GM19463 (cell line): ENCODE measurements around the gene SND1.
A peak's percentile ranks its signal among the peaks of the same experiment; 100 is the strongest.

ENCODE experiments used
- ATAC-seq: cut with Tn5 transposase; IDR thresholded peaks from one replicate; pipeline ENCODE4 v1.9.1; 2021; ENCODE audit warnings: mild to moderate bottlenecking, moderate library complexity; ENCODE audit not compliant: unreplicated experiment

The SND1 gene

DNA sequence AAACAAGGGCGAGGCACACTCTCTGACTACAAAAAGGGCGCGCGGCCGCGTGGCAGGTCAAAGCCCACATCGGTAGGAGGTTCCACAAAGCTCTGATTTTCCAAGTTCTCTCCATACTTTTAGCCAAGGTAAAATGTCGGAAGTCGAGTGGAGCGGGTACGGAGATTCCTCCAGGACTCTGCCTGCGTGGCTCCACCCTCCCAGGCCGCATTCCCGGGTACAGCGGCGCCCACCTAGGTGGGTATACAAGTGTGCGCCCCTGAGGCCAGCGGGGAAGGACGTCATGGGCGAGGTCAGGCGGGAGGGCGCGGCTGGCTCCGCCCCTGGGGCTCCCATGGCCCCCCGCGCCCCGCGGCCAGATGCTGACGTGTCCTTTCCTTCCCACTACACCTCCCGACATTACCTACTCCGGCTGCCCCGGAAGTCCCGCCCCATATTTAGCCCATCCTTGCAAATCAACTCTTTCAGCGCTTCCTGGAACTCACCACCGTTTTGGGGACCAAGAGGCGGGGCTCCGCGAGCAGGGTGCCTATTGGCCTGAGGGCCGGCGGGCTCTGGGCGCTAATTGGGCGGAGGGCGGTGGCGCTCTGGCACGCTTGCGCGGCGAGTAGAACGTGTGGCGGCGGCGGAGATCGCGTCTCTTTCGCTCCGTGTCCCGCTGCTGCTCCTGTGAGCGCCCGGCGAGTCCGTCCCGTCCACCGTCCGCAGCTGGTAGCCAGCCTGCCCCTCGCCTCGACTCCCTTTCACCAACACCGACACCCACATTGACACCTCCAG lies at the start of gene SND1:
SND1 (plus strand) TSS at position 639 of the 777 bp plus-strand sequence. CDS start 180 bp downstream, outside the sequence.
- ATAC-seq: peak; percentile 88

DNA sequence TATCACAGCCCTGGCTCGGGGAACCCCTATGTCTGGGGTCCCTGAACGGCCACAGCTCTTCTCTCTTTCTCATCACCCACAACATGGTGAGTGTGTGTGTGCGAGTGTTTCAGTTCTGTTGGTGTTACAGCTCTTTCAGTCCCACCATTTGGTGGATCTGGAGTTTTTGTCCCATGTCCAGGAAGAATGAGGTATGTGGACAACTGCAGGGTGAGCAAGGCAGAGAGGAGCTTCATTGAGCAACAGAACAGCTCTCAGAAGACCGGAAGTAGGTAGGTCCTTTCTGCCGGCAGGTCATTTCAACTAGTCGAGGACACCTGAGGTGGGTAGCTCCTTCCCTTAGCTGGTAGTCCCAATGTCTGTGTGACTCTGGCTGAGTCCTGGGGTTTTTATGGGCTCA lies 43.5 kb upstream of the SND1 start:
- no peak for ATAC-seq

DNA sequence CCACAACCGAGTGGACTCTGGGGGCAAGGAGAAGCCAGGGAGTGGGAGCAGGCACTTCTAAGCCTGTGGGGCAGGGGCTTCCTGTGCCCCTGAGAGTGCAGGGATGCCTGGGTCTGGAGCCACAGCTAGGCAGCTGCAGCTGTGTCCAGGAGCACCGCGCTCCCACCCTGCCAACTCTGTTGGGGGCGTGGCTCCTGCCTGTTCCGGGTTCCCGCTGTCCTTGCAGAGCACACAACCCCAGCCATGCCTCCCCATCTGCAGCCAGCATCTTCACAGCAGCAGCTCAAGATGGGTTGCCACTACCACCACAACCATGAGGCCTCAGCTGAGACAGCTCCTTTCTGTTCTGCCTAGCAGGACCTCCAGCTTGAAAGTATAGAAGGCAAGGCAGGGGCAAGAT lies 42.7 kb upstream of the SND1 start:
- no peak for ATAC-seq

DNA sequence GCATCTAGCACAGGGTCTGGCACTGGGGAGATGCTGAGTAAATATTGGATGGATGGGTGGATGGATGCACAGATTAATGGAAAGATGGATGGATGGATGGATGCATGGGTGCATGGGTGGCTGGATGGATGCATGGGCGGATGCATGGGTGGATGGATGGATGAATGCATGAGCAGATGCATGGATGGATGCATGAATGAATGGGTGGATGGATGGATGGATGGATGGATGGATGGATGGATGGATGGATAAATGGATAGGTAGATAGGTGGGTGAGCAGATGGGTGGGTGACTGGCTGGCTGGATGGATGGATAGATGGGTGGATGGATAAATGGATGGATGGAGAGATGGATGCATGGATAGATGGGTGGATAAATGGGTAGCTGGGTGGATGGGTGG lies 39.7 kb upstream of the SND1 start:
- ATAC-seq: no peak

DNA sequence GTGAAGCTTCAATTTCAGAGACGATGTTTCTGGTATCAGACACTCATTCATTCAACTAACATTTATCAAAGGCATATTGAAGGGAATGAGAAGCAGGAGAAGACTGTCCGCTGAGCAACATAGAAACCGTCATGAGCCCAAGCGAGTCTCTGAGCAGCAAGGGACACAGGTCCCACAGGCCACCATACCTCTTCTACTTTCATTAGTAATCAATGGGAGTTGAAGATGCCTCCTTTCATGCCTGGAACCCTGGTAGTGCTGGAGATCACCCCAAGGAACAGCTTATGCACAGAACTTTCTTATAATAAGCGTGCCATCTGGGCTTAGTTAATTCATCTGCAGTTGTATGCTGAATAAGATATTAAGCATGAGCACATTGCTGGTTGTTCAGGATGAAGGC lies 35.3 kb upstream of the SND1 start:
- ATAC-seq: no peak

DNA sequence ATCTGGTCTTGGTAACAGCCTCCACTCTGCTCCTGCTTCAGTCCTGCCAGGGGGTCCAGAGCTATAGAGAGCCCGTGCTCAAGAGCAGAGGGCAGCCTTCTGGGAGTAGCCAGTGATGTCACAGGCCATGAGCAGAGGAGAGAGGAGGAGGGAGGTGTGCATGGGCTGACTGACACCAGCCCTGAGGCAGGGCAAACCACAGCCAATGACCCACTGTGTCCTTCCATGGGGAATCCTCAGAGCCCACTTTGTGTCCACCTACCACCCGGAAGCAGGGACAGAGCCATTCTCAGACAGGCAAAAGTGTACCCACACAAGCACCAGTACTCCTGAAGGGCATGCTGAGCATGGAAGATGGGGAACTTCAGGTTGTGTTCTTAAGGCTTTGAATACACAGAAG lies 34.0 kb upstream of the SND1 start, which contains the start of gene PAX4:
PAX4 (minus strand) TSS at position 101 of the 400 bp plus-strand sequence. CDS start 2,214 bp downstream, outside the sequence.
- ATAC-seq: no peak

DNA sequence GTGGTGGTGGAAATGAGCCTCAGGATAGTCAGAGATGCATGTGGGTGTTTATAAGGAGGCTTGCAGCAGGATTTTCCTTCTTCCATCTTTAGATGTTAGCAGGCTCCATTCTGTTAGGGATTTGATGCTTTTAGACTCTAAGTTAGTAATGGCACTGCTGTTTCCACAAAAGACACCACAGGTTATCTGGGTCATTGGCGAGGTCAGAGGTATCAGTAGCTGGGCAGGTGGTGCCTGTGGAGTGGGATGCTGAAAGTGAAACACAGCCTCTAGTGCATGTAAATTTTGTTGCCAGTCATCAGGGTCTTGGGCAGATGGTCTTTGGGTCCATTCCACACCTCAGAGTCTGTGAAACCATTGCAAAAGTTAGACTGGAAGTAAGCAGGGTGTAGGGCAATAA lies 33.2 kb upstream of the SND1 start:
- no peak for ATAC-seq

DNA sequence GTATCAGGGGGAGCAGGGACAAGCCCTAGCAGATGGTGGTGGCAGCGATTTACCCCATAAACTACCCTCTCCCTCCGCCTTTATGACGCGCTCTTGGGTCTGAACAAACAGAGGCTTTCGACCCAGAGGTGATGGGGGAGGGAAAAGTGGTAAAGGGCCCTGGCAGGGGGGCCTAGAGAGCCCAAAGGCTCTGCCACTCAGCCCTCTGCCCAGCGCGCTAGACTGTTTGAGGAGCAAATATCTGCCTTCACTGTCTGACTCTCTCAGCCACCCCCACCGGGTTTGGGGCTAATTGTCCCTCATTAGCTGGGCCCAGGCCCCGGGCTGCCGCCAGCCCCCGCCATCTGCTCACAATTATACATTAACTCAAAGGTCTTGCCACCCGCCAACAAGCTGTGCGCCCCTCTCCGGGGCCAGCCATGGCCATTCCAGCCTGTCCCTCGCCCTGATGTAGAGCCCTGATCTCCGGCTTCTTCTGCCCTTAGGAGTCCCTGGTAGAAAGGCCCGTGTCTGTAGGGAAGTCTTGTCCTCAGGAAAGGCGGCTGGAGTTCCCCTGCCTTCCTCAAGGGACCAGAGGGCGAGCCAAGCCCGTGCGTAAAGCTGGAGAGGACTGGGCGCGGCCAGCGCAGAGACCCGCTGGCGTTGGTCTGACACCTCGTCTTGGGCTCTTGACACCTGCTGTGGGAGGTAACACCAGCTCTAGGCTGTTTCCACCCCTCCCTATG lies 32.2 kb upstream of the SND1 start:
- ATAC-seq: peak; percentile 46

DNA sequence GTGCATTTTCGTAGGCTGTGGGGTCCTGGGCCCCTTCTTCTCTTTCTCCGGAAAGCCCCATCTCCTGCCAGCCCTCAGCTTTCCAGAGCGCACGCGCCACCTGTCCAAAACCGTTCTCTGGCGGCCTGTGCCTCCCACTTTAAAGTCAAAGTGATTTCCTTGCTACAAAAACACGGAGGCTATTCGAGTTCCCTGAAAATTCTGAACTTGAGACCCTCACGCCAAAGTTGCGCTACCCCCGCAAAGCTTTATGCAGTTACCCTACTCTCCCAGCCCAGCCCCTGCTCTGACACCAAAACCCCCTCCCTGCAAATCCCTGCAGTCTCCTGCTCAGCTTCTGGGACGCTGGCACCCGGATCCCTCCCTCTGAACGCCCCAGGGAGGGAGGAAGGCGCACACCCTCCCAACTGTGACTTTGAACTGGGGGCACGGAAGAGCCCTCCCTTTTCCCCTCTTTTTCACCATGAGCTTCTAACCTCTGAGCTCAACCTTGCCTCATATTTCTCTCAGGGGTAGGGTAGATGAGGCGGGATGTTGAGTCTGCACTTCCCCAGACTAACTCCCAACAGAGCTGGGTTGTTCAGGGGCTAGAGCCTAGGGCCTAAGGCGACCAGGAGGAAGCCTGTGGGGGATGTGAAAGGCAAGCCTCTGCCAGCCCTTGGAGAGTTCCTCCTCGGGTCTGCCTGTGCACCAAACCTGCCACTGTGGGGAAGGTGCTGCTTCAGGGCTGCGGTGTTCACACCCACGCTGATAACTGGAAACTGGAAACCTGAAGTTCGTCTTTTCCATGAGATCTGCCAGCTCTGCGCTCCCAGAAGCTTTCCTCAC lies 31.4 kb upstream of the SND1 start:
- ATAC-seq: no peak

DNA sequence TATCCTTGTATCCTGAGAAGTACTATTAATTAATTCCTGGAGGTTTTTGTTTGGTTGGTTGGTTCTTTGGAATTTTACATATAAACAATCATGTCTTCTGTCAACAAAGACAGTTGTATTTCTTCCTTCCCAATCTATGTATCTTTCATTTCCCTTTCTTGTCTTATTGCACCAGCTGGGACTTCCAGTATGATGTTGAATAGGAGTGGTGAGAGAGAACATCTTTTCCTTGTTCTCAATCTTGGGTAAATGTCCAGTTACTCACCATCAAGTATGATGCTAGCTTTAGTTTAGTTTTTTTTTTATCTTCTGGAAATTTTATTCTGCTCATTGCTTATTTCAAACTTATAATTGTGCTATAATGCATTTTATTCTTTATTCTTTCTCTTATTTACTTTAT lies 26.7 kb upstream of the SND1 start:
- no peak for ATAC-seq

DNA sequence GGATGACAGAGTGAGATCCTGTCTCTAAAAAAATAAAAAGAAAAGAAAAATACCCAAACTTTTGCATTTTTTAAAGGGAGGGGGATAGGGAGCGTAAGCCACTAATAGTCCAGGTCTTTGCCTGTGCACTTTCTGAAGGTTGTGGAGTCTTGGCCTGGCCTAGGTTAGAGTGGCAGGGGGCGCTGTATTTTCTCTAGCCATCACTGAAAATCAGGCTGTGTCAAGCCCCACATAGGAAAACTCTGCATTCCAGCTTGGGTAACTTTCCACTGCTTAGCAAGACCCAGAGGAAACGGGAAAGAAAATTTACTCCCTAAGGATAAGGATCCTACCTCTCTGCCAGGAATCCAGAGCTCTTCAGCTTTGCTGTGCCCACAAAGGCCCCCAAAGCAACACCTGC lies 23.5 kb upstream of the SND1 start:
- no peak for ATAC-seq

DNA sequence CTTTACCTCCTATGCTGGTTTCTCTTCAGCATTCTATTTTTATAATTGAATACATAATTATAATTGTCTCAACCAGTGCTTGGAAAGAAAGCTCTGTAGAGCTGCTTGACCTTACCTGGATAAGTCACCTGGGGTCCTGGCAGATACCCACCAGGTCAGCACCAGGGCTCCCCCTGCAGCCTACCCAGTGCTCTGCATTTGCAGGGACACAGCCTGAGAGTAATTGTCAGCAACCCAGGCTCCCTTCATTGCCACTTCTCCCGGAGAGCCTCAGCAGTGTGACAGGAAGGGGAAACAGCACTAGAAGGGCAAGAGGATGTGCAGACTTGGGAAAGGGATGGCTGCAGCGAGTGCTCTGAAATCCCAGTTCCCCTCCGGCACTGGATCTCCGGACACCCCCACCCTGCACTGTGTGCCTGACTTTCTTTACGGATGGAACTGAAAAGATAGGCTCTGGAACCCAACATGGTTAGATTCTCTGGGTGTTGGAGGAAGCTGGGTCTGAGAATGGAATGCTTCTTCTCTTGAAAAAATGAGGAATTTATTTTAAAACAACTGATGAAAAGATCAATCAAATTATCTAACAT lies 22.6 kb upstream of the SND1 start:
- peak; percentile 70 for ATAC-seq

DNA sequence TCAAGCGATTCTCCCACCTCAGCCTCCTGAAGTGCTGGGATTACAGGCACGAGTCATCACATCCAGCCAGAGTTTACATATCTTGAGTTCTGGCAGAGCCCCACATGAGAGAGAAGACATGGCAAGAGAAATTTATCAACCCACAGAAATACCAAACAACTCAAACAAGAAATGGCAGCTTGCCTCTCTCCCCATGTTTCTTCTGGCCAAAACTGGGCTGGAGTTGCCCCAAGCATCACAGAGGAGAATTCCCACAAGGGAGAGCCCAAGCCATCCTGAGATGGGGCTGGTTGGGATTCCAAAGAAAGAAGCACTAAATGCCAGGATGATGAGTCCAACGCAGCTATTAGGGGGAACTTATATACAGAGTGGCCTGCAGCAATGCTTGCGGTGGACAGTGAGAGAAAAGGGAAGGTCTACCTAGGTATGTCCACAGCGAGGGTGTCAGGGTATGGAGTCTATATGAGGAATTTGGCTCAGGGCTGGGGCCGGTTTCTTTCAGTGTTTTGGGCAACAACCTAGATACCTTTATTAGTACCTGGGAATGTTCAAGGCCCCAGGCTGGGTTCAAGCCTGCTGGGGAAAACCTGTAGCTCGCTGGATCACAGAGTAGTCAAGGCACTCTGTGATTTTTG lies 19.6 kb upstream of the SND1 start:
- no peak for ATAC-seq

DNA sequence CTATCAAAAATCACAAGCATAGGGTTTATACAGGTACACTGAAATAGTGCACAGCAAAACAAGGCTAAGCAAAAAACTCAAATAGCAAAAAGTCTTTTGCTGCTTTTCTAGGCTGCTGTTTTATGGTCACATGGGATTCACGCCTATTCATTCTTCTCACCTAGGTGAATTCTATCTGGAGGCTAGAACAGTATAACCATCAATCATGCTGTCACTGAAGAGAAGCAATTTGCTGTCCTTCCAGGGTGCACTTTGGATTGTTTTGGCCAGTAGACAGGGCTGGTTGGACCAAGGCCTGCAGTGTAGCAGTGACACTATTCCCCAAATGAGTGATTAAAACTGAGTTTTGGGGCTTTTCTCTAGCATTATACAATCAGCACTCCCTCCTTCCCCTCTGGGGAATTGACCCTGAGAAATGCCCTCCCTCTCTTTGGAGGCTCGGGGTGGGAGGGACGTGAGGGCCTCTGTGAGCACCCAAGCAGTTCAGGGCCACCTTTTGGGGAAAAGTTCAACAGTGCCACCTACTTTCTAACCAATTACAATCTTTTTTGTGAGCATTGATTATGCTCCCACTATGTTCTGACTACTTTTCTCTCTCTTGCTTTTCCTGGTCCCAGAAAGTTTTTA lies 16.2 kb upstream of the SND1 start:
- ATAC-seq: peak; percentile 95

DNA sequence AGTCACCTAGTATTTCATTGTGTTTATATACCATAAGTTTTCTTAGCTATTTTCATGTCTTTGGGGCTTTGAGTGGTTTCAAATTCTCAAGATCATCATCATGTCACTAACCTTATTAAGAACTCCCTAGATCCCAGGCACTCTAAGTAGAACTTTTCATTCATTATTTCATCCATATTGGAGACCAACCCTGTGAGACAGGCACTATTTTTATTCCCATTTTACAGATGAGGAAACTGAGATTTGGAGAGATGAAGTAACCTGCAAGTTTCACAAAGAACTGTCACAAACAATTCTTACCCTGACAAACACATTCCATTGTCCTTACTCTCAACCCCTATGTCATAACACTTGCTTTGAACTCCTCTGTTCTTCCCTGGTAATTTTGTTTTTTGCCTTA lies 13.8 kb upstream of the SND1 start:
- ATAC-seq: no peak

DNA sequence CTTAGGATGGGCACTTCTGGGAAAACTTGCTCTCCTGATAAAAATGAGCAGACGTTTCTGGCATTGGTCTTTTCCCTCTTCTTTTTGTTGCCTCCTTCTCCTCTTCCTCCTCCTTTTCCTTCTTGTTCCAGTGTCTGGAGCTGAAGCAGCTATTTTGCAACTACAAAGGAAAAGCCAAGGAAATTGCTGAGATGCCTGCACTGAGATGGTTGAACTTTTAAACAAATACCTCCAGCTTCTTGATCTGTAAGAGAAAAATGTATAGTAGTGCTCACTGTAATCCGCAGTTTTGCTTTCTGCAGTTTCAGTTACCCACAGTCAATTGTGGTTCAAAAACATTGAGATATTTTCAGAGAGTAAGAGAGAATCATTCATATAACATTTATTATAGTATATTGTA lies 7.5 kb upstream of the SND1 start:
- ATAC-seq: no peak

DNA sequence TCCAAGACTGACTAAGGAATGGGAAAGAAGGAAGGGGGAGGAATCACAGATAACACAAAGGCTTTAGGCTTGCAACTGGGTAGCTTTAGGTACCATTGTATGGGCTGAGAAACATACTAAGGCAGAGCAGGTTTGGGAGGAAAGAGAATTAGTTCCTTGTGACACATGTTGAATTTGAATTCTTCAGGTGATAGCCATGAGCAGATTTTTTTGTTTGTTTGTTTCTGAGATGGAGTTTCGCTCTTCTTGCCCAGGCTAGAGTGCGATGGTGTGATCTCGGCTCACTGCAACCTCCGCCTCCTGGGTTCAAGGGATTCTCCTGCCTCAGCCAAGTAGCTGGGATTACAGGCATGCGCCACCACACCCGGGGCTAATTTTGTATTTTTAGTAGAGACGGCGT lies 4.4 kb upstream of the SND1 start:
- ATAC-seq: no peak

DNA sequence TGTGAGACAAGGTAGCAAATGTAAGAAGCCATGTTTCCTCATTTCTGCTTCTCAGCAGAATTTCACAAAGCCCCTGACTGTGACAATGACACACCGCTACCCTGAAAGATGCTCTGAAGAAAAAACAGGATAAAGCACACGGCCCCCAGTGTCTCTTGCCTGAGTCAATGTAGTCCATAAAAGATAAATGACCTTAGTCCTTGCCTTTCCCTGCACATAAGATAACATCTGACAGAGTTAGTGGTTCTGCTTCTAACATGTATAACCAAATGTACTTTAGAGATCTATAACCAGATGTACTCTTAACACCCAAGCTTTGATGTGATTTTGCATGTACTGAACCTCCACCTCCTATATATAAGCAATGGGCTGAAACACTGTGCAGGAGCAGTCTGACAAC lies 3.0 kb upstream of the SND1 start:
- ATAC-seq: no peak

DNA sequence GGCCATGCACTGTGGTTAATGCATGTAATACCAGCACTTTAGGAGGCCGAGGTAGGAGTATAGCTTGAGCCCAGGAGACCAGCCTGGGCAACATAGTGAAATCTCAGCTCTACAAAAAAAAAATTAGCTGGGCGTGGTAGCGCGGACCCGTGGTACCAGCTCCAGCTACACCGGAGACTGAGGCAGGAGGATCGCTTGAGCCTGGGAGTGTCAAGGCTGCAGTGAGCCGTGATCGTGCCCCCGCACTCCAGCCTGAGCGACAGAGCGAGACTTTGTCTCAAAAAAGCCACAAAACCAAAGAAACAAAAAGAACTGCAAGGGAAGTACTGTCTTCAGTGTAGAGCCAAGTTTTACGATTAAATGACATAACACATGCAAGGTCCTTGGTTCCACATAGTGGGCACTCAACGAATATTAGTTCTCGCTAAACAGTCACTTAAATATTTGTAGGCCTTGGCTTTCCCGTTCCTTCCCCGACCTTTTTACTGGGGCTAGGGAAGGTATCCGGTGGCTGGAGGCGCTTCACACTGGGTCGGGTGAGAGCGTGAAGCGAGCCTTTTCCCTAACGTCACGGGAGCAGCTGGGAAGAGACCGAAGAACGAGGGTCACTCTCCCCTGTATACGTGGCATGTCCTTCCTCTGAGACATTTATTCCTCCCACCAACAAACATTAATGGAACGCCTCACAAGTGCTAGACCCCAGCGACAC lies 993 bp upstream of the SND1 start:
- no peak for ATAC-seq
